ENCODE measurements around the gene CYFIP2.

The CYFIP2 gene

GRCh38 chr5:157348049-157348400, 82.1 kb downstream of the CYFIP2 start:
- H3K9me3 ChIP-seq (ENCODE audit: control insufficient read depth, insufficient read depth, low read length), result no peaks in the 10 kb centered on the region
- no peak overlapping the region for H3K4me3 ChIP-seq (ENCODE audit: low read depth, low read length)
- H3K27ac ChIP-seq (ENCODE audit: low read depth, low read length), result no peak overlapping the region
- peaks cover 13% of the 10 kb centered on the region for H3K36me3 ChIP-seq (ENCODE audit: control insufficient read depth, insufficient read depth, low read length)
- no peaks in the 10 kb centered on the region for H3K27me3 ChIP-seq (ENCODE audit: control insufficient read depth, insufficient read depth, low read length)
- H3K4me1 ChIP-seq (ENCODE audit: control insufficient read depth, insufficient read depth, low read length), result no peaks in the 10 kb centered on the region
- no peak overlapping the region for H3K9ac ChIP-seq (ENCODE audit: low read depth, low read length)

- H3K9me3 ChIP-seq (ENCODE audit: control insufficient read depth, insufficient read depth, low read length), result no peaks in the 10 kb centered on the region
- no peak overlapping the region for H3K27ac ChIP-seq (ENCODE audit: low read depth, low read length)
- no peak overlapping the region for H3K4me3 ChIP-seq (ENCODE audit: low read depth, low read length)
- peaks cover 6% of the 10 kb centered on the region; the same call in 1 of the 2 replicates for H3K36me3 ChIP-seq (ENCODE audit: control insufficient read depth, insufficient read depth, low read length)
- H3K9ac ChIP-seq (ENCODE audit: low read depth, low read length), result no peak overlapping the region
- H3K4me1 ChIP-seq (ENCODE audit: control insufficient read depth, insufficient read depth, low read length), result no peaks in the 10 kb centered on the region
- H3K27me3 ChIP-seq (ENCODE audit: control insufficient read depth, insufficient read depth, low read length), result no peaks in the 10 kb centered on the region
Observed at GRCh38 chr5:157350939-157351801, 85.2 kb downstream of the CYFIP2 start.

GRCh38 chr5:157351802-157352092, 85.8 kb downstream of the CYFIP2 start:
- no peaks in the 10 kb centered on the region for H3K4me1 ChIP-seq (ENCODE audit: control insufficient read depth, insufficient read depth, low read length)
- no peak overlapping the region for H3K27ac ChIP-seq (ENCODE audit: low read depth, low read length)
- H3K9me3 ChIP-seq (ENCODE audit: control insufficient read depth, insufficient read depth, low read length), result no peaks in the 10 kb centered on the region
- peaks cover 6% of the 10 kb centered on the region; the same call in 1 of the 2 replicates for H3K36me3 ChIP-seq (ENCODE audit: control insufficient read depth, insufficient read depth, low read length)
- no peak overlapping the region for H3K9ac ChIP-seq (ENCODE audit: low read depth, low read length)
- no peak overlapping the region for H3K4me3 ChIP-seq (ENCODE audit: low read depth, low read length)
- H3K27me3 ChIP-seq (ENCODE audit: control insufficient read depth, insufficient read depth, low read length), result no peaks in the 10 kb centered on the region

- Histone ChIP-seq H3K4me3 (ENCODE audit: low read depth, low read length) (no peak overlapping the region), H3K9ac (ENCODE audit: low read depth, low read length) (no peak overlapping the region), H3K36me3 (ENCODE audit: control insufficient read depth, insufficient read depth, low read length) (peaks cover 6% of the 10 kb centered on the region; the same call in 1 of the 2 replicates), H3K27ac (ENCODE audit: low read depth, low read length) (no peak overlapping the region), H3K4me1 (ENCODE audit: control insufficient read depth, insufficient read depth, low read length) (no peaks in the 10 kb centered on the region), H3K9me3 (ENCODE audit: control insufficient read depth, insufficient read depth, low read length) (no peaks in the 10 kb centered on the region), H3K27me3 (ENCODE audit: control insufficient read depth, insufficient read depth, low read length) (no peaks in the 10 kb centered on the region)
Observed at GRCh38 chr5:157352756-157353340, 86.9 kb downstream of the CYFIP2 start.

GRCh38 chr5:157354800-157355199, 88.9 kb downstream of the CYFIP2 start:
- Histone ChIP-seq H3K4me3 (ENCODE audit: low read depth, low read length) (no peak overlapping the region), H3K27me3 (ENCODE audit: control insufficient read depth, insufficient read depth, low read length) (no peaks in the 10 kb centered on the region), H3K36me3 (ENCODE audit: control insufficient read depth, insufficient read depth, low read length) (peaks cover 16% of the 10 kb centered on the region), H3K9ac (ENCODE audit: low read depth, low read length) (no peak overlapping the region), H3K27ac (ENCODE audit: low read depth, low read length) (no peak overlapping the region), H3K4me1 (ENCODE audit: control insufficient read depth, insufficient read depth, low read length) (no peaks in the 10 kb centered on the region), H3K9me3 (ENCODE audit: control insufficient read depth, insufficient read depth, low read length) (no peaks in the 10 kb centered on the region)

- no peaks in the 10 kb centered on the region for H3K4me1 ChIP-seq (ENCODE audit: control insufficient read depth, insufficient read depth, low read length)
- no peak overlapping the region for H3K27ac ChIP-seq (ENCODE audit: low read depth, low read length)
- no peak overlapping the region for H3K9ac ChIP-seq (ENCODE audit: low read depth, low read length)
- H3K4me3 ChIP-seq (ENCODE audit: low read depth, low read length), result no peak overlapping the region
- H3K27me3 ChIP-seq (ENCODE audit: control insufficient read depth, insufficient read depth, low read length), result no peaks in the 10 kb centered on the region
- peaks cover 33% of the 10 kb centered on the region for H3K36me3 ChIP-seq (ENCODE audit: control insufficient read depth, insufficient read depth, low read length)
- H3K9me3 ChIP-seq (ENCODE audit: control insufficient read depth, insufficient read depth, low read length), result no peaks in the 10 kb centered on the region
Observed at GRCh38 chr5:157356576-157356975, 90.7 kb downstream of the CYFIP2 start.

GRCh38 chr5:157357823-157358222, 91.9 kb downstream of the CYFIP2 start:
- no peaks in the 10 kb centered on the region for H3K27me3 ChIP-seq (ENCODE audit: control insufficient read depth, insufficient read depth, low read length)
- no peak overlapping the region for H3K9ac ChIP-seq (ENCODE audit: low read depth, low read length)
- H3K4me3 ChIP-seq (ENCODE audit: low read depth, low read length), result no peak overlapping the region
- peaks cover 34% of the 10 kb centered on the region for H3K36me3 ChIP-seq (ENCODE audit: control insufficient read depth, insufficient read depth, low read length)
- no peaks in the 10 kb centered on the region for H3K9me3 ChIP-seq (ENCODE audit: control insufficient read depth, insufficient read depth, low read length)
- no peaks in the 10 kb centered on the region for H3K4me1 ChIP-seq (ENCODE audit: control insufficient read depth, insufficient read depth, low read length)
- H3K27ac ChIP-seq (ENCODE audit: low read depth, low read length), result no peak overlapping the region

GRCh38 chr5:157358871-157359270, 92.9 kb downstream of the CYFIP2 start:
- no peaks in the 10 kb centered on the region for H3K27me3 ChIP-seq (ENCODE audit: control insufficient read depth, insufficient read depth, low read length)
- peaks cover 38% of the 10 kb centered on the region for H3K36me3 ChIP-seq (ENCODE audit: control insufficient read depth, insufficient read depth, low read length)
- H3K27ac ChIP-seq (ENCODE audit: low read depth, low read length), result no peak overlapping the region
- H3K9ac ChIP-seq (ENCODE audit: low read depth, low read length), result no peak overlapping the region
- no peaks in the 10 kb centered on the region for H3K4me1 ChIP-seq (ENCODE audit: control insufficient read depth, insufficient read depth, low read length)
- H3K9me3 ChIP-seq (ENCODE audit: control insufficient read depth, insufficient read depth, low read length), result no peaks in the 10 kb centered on the region
- no peak overlapping the region for H3K4me3 ChIP-seq (ENCODE audit: low read depth, low read length)

- H3K27me3 ChIP-seq (ENCODE audit: control insufficient read depth, insufficient read depth, low read length), result no peaks in the 10 kb centered on the region
- no peak overlapping the region for H3K4me3 ChIP-seq (ENCODE audit: low read depth, low read length)
- no peak overlapping the region for H3K27ac ChIP-seq (ENCODE audit: low read depth, low read length)
- H3K9me3 ChIP-seq (ENCODE audit: control insufficient read depth, insufficient read depth, low read length), result no peaks in the 10 kb centered on the region
- H3K36me3 ChIP-seq (ENCODE audit: control insufficient read depth, insufficient read depth, low read length), result peaks cover 42% of the 10 kb centered on the region
- no peak overlapping the region for H3K9ac ChIP-seq (ENCODE audit: low read depth, low read length)
- H3K4me1 ChIP-seq (ENCODE audit: control insufficient read depth, insufficient read depth, low read length), result no peaks in the 10 kb centered on the region
Observed at GRCh38 chr5:157359356-157360055, 93.6 kb downstream of the CYFIP2 start.

- H3K36me3 ChIP-seq (ENCODE audit: control insufficient read depth, insufficient read depth, low read length), result peaks cover 42% of the 10 kb centered on the region
Observed at GRCh38 chr5:157362012-157362411, 96.1 kb downstream of the CYFIP2 start.

GRCh38 chr5:157362502-157362901, 96.6 kb downstream of the CYFIP2 start:
- H3K36me3 ChIP-seq (ENCODE audit: control insufficient read depth, insufficient read depth, low read length), result peaks cover 42% of the 10 kb centered on the region
- H3K27me3 ChIP-seq (ENCODE audit: control insufficient read depth, insufficient read depth, low read length), result no peaks in the 10 kb centered on the region
- H3K4me1 ChIP-seq (ENCODE audit: control insufficient read depth, insufficient read depth, low read length), result no peaks in the 10 kb centered on the region
- no peak overlapping the region for H3K4me3 ChIP-seq (ENCODE audit: low read depth, low read length)
- no peaks in the 10 kb centered on the region for H3K9me3 ChIP-seq (ENCODE audit: control insufficient read depth, insufficient read depth, low read length)
- H3K9ac ChIP-seq (ENCODE audit: low read depth, low read length), result no peak overlapping the region
- no peak overlapping the region for H3K27ac ChIP-seq (ENCODE audit: low read depth, low read length)

More at GRCh38 chr5:157362012-157362411, 96.1 kb downstream of the CYFIP2 start:
- no peaks in the 10 kb centered on the region for H3K9me3 ChIP-seq (ENCODE audit: control insufficient read depth, insufficient read depth, low read length)
- H3K4me1 ChIP-seq (ENCODE audit: control insufficient read depth, insufficient read depth, low read length), result no peaks in the 10 kb centered on the region
- no peaks in the 10 kb centered on the region for H3K27me3 ChIP-seq (ENCODE audit: control insufficient read depth, insufficient read depth, low read length)
- H3K27ac ChIP-seq (ENCODE audit: low read depth, low read length), result no peak overlapping the region
- no peak overlapping the region for H3K4me3 ChIP-seq (ENCODE audit: low read depth, low read length)
- no peak overlapping the region for H3K9ac ChIP-seq (ENCODE audit: low read depth, low read length)
